KMS-11 (cell line): ENCODE measurements around the gene TPRN.

Source experiments
- H2AFZ ChIP-seq: fragments of 200-600 bp; sonication (generic); 2 replicates; pipeline ENCODE4 v1.6.1; 2016; ENCODE audit warnings: antibody characterized with exemption, mixed run types, low read depth
- H3K27ac ChIP-seq: fragments of 200-600 bp; sonication (generic); 2 replicates; pipeline ENCODE4 v1.6.1; 2016; ENCODE audit warnings: mild to moderate bottlenecking, mixed run types
- H3K27me3 ChIP-seq: fragments of 200-600 bp; sonication (generic); 2 replicates; pipeline ENCODE4 v1.6.1; 2017; ENCODE audit warnings: mild to moderate bottlenecking, low read depth, mixed run types, moderate library complexity; ENCODE audit not compliant: insufficient read depth
- H3K36me3 ChIP-seq: fragments of 200-600 bp; sonication (generic); 2 replicates; pipeline ENCODE4 v1.6.1; 2017; ENCODE audit warnings: mild to moderate bottlenecking, mixed run types; ENCODE audit not compliant: insufficient read depth
- H3K4me1 ChIP-seq: fragments of 200-600 bp; sonication (generic); 2 replicates; pipeline ENCODE4 v1.6.1; 2016; ENCODE audit warnings: mild to moderate bottlenecking, low read depth, mixed run types; ENCODE audit not compliant: poor library complexity, severe bottlenecking
- H3K4me2 ChIP-seq: fragments of 200-600 bp; sonication (generic); 2 replicates; pipeline ENCODE4 v1.7.0; 2016; ENCODE audit warnings: mild to moderate bottlenecking, mixed run types
- H3K4me3 ChIP-seq: fragments of 200-600 bp; sonication (generic); IDR thresholded peaks from 2 replicates; pipeline ENCODE4 v1.6.1; 2017; ENCODE audit warnings: low read depth, low read length, mixed read lengths; ENCODE audit not compliant: insufficient read depth
- H3K79me2 ChIP-seq: fragments of 200-600 bp; sonication (generic); 2 replicates; pipeline ENCODE4 v1.6.1; 2016; ENCODE audit warnings: low read depth, mixed run types; ENCODE audit not compliant: insufficient read depth
- H3K9ac ChIP-seq: fragments of 200-600 bp; sonication (generic); 2 replicates; pipeline ENCODE4 v1.6.1; 2016; ENCODE audit warnings: mild to moderate bottlenecking, mixed run types
- H4K20me1 ChIP-seq: fragments of 200-600 bp; sonication (generic); 2 replicates; pipeline ENCODE4 v1.6.1; 2016; ENCODE audit warnings: mild to moderate bottlenecking, mixed run types; ENCODE audit not compliant: insufficient read depth
- TF ChIP-seq, protein P1 (sequence below): fragments of 200-600 bp; sonication (generic); conservative IDR thresholded peaks from 2 replicates; pipeline ENCODE4 v1.6.1; 2017; ENCODE audit warnings: low read depth, mild to moderate bottlenecking, antibody characterized with exemption, low read length, moderate library complexity, mixed read lengths

Gene TPRN

GRCh38 chr9:137178201-137178938 is 22.2 kb downstream of the TPRN start:
- Histone ChIP-seq H2AFZ (no peak overlapping the region), H3K4me1 (peaks cover 4% of the 10 kb centered on the region), H3K79me2 (no peaks in the 10 kb centered on the region), H3K4me3 (no peak overlapping the region), H3K27ac (no peak overlapping the region), H3K4me2 (no peak overlapping the region), H3K27me3 (no peaks in the 10 kb centered on the region), H3K36me3 (no peaks in the 10 kb centered on the region), H3K9ac (no peak overlapping the region), H4K20me1 (no peaks in the 10 kb centered on the region)
- TF ChIP-seq, protein P1, sequence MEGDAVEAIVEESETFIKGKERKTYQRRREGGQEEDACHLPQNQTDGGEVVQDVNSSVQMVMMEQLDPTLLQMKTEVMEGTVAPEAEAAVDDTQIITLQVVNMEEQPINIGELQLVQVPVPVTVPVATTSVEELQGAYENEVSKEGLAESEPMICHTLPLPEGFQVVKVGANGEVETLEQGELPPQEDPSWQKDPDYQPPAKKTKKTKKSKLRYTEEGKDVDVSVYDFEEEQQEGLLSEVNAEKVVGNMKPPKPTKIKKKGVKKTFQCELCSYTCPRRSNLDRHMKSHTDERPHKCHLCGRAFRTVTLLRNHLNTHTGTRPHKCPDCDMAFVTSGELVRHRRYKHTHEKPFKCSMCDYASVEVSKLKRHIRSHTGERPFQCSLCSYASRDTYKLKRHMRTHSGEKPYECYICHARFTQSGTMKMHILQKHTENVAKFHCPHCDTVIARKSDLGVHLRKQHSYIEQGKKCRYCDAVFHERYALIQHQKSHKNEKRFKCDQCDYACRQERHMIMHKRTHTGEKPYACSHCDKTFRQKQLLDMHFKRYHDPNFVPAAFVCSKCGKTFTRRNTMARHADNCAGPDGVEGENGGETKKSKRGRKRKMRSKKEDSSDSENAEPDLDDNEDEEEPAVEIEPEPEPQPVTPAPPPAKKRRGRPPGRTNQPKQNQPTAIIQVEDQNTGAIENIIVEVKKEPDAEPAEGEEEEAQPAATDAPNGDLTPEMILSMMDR, result no peak

- Histone ChIP-seq H3K4me3 (no peak overlapping the region), H3K4me1 (peaks cover 9% of the 10 kb centered on the region), H3K27ac (no peak overlapping the region), H3K79me2 (no peaks in the 10 kb centered on the region), H3K9ac (no peak overlapping the region), H3K36me3 (no peaks in the 10 kb centered on the region), H3K27me3 (no peaks in the 10 kb centered on the region), H3K4me2 (no peak overlapping the region), H4K20me1 (no peaks in the 10 kb centered on the region), H2AFZ (no peak overlapping the region)
- TF ChIP-seq, protein P1, result peak; percentile 68
Observed at GRCh38 chr9:137176302-137177182, 24.0 kb downstream of the TPRN start.

DNA sequence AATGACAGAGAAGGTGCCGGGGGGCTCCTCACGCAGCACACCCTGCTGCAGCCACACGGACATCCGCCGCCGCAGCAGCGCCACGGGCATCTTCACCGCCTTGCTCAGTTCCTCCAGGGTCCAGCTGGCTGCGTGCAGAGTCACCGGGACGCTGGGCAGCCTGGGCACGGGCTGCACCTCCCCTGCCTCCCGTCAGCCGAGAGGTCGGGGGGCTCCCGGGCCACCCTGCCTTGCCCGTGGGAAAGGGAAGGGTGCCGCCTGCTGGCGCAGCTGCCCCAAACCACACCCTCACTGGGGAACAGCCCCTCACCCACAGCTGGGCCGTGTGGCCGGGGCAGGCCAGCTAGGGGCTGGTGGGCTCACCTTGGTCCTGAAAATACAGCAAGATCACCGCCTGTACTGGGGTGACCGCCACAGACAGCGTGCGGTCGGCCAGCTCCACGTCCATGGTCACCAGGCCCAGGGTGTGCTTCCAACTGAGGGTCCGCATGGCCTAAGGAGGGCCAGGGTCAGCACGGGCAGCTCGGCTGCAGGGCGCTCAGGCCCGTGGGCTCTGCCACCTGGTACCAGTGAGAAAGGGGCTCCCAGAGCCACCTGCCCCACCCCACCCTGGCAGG is 25.1 kb downstream of the TPRN start:
- Histone ChIP-seq H3K4me1 (peaks cover 18% of the 10 kb centered on the region), H4K20me1 (no peaks in the 10 kb centered on the region), H2AFZ (no peak overlapping the region), H3K4me2 (no peak overlapping the region), H3K79me2 (no peaks in the 10 kb centered on the region), H3K9ac (no peak overlapping the region), H3K27me3 (no peaks in the 10 kb centered on the region), H3K27ac (no peak overlapping the region), H3K36me3 (no peaks in the 10 kb centered on the region), H3K4me3 (no peak overlapping the region)
- TF ChIP-seq, protein P1, result 0 out of 2 replicates have a peak, but pooled peaks have one; percentile 6

- Histone ChIP-seq H3K4me2 (no peak overlapping the region), H3K9ac (no peak overlapping the region), H3K27ac (no peak overlapping the region), H4K20me1 (no peaks in the 10 kb centered on the region), H3K36me3 (no peaks in the 10 kb centered on the region), H3K27me3 (no peaks in the 10 kb centered on the region), H3K79me2 (no peaks in the 10 kb centered on the region), H3K4me1 (peaks cover 24% of the 10 kb centered on the region), H3K4me3 (no peak overlapping the region), H2AFZ (no peak overlapping the region)
- TF ChIP-seq, protein P1, result no peak
Observed at GRCh38 chr9:137174722-137175293, 25.7 kb downstream of the TPRN start.
